Measurements from ENCODE around the gene ZXDC. TPM values are rescaled to one million over a fixed set of nuclear protein-coding genes. Genes with fewer than 3 reads are reported as not detected.

Gene ZXDC
- polyA plus RNA-seq, 1 donor (not counting 4 experiments of a cell fraction or from before 2014, with no cell fraction given) = 10.7 TPM

DNA sequence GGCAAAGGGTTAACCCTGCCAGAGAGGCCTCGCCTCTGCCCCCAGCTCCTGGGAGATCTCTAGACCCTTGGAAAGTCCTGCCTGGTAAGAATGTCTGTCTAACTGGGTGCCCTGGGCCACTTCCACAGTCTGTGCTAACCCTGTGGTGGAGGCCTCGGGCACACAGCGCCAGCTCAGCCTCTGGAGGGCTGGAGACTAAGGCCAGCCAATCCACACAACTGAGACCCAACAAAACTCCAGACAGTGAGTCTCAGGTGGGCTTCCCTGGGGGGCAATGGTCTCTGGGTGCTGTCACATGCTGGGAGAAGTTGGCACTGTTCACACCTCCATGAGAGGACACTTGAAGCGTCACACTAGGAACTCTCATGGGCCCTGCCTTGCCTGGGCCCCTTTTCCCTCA lies 19.5 kb downstream of the ZXDC start:
- Histone ChIP-seq H2AFZ (ENCODE audit: control insufficient read depth, low read length) (no peak overlapping the region), H3K27me3 (ENCODE audit: control insufficient read depth, extremely low read depth, insufficient read depth, low read length) (no peaks in the 10 kb centered on the region), H3K9ac (ENCODE audit: control insufficient read depth, extremely low read depth, insufficient read depth, low read length) (no peak overlapping the region), H3K4me3 (ENCODE audit: control insufficient read depth in 2 of 3, extremely low read depth in 1 of 3, insufficient read depth in 2 of 3, low read depth in 1 of 3, low read length in 3 of 3) (no peak overlapping the region), H3K4me1 (ENCODE audit: control insufficient read depth, extremely low read depth, insufficient read depth, low read length) (no peaks in the 10 kb centered on the region), H3K9me1 (ENCODE audit: control insufficient read depth, extremely low read depth, insufficient read depth, low read length) (no peaks in the 10 kb centered on the region), H4K20me1 (ENCODE audit: control insufficient read depth, extremely low read depth, insufficient read depth, low read length) (peaks cover 9% of the 10 kb centered on the region), H3K36me3 (ENCODE audit: control insufficient read depth in 2 of 2, extremely low read depth in 1 of 2, insufficient read depth in 2 of 2, low read length in 2 of 2) (peaks cover 33 to 37% of the 10 kb centered on the region in 2 experiments), H3K9me3 (ENCODE audit: control insufficient read depth, low read depth, low read length) (no peaks in the 10 kb centered on the region), H3K79me2 (ENCODE audit: control insufficient read depth, insufficient read depth, low read length) (peaks cover 17% of the 10 kb centered on the region), H3K27ac (ENCODE audit: control insufficient read depth, insufficient read depth, low read length) (no peak overlapping the region), H3K4me2 (ENCODE audit: control insufficient read depth, extremely low read depth, insufficient read depth, low read depth, low read length) (no peak overlapping the region)
- DNase-seq (ENCODE audit: low read depth, low spot score) (no peak), FAIRE-seq (no peak)
- TF ChIP-seq, protein P1, sequence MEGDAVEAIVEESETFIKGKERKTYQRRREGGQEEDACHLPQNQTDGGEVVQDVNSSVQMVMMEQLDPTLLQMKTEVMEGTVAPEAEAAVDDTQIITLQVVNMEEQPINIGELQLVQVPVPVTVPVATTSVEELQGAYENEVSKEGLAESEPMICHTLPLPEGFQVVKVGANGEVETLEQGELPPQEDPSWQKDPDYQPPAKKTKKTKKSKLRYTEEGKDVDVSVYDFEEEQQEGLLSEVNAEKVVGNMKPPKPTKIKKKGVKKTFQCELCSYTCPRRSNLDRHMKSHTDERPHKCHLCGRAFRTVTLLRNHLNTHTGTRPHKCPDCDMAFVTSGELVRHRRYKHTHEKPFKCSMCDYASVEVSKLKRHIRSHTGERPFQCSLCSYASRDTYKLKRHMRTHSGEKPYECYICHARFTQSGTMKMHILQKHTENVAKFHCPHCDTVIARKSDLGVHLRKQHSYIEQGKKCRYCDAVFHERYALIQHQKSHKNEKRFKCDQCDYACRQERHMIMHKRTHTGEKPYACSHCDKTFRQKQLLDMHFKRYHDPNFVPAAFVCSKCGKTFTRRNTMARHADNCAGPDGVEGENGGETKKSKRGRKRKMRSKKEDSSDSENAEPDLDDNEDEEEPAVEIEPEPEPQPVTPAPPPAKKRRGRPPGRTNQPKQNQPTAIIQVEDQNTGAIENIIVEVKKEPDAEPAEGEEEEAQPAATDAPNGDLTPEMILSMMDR (optimal IDR thresholded peaks at IDR 0.05 in 1 of 3, IDR thresholded peaks at IDR 0.05 in 1 of 3, conservative IDR thresholded peaks at IDR 0.05 in 1 of 3; ENCODE audit: extremely low read depth in 1 of 3, insufficient read depth in 2 of 3, low read length in 3 of 3) = no peak
- no peak for TF ChIP-seq EZH2 (IDR thresholded peaks at IDR 0.05; ENCODE audit: low read length)
- dilution Hi-C loops (cut with MboI; ENCODE audit: extremely low pct_ligation_motif_present, low sequenced_read_pairs) = no loop called here

DNA sequence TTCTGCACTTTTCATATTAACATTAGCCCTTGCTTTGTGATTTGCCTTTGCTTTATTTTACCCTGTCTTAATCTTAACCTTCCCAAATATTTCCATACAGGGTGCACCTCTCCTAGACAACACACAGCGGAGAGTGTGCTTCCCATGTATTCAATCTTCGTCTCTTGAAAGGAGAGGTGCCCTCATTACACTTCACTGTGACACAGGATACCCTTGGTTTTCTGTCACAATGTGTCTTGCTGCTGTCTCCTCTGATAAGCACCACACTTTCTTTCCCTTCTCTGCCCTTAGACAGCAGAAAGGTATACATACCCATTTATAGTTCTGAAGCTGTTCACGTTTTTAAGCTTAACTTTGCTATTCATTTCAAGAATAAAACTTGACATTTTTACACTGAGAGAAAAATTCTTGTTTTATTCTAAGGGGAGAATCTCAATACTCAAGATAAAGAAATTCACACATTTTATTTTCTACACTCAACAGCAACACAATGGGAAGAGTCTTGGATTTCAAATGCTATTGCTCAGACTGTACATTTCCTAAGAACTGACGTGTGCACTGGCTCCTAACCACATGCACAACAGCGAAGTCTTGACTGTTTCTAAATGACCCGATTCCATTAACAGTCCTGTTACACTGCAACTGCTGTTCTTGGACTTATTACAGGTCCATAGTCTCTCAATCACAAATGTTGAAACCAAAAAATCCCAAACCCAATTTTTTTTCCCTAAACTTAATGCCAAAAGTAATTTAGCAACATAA lies 21.1 kb downstream of the ZXDC start:
- Histone ChIP-seq H3K4me3 (ENCODE audit: control insufficient read depth in 2 of 3, extremely low read depth in 1 of 3, insufficient read depth in 2 of 3, low read depth in 1 of 3, low read length in 3 of 3) (no peak overlapping the region), H4K20me1 (ENCODE audit: control insufficient read depth, extremely low read depth, insufficient read depth, low read length) (peaks cover 9% of the 10 kb centered on the region), H3K27ac (ENCODE audit: control insufficient read depth, insufficient read depth, low read length) (no peak overlapping the region), H3K36me3 (ENCODE audit: control insufficient read depth in 2 of 2, extremely low read depth in 1 of 2, insufficient read depth in 2 of 2, low read length in 2 of 2) (peaks cover 32% of the 10 kb centered on the region in 2 experiments), H2AFZ (ENCODE audit: control insufficient read depth, low read length) (no peak overlapping the region), H3K9me1 (ENCODE audit: control insufficient read depth, extremely low read depth, insufficient read depth, low read length) (no peaks in the 10 kb centered on the region), H3K79me2 (ENCODE audit: control insufficient read depth, insufficient read depth, low read length) (peaks cover 11% of the 10 kb centered on the region), H3K9ac (ENCODE audit: control insufficient read depth, extremely low read depth, insufficient read depth, low read length) (no peak overlapping the region), H3K4me2 (ENCODE audit: control insufficient read depth, extremely low read depth, insufficient read depth, low read depth, low read length) (no peak overlapping the region), H3K4me1 (ENCODE audit: control insufficient read depth, extremely low read depth, insufficient read depth, low read length) (no peaks in the 10 kb centered on the region), H3K27me3 (ENCODE audit: control insufficient read depth, extremely low read depth, insufficient read depth, low read length) (no peaks in the 10 kb centered on the region), H3K9me3 (ENCODE audit: control insufficient read depth, low read depth, low read length) (no peaks in the 10 kb centered on the region)
- dilution Hi-C loops (cut with MboI; ENCODE audit: extremely low pct_ligation_motif_present, low sequenced_read_pairs) = no loop called here
- no peak for DNase-seq (ENCODE audit: low read depth, low spot score)
- FAIRE-seq = no peak
- TF ChIP-seq, protein P1 (optimal IDR thresholded peaks at IDR 0.05 in 1 of 3, IDR thresholded peaks at IDR 0.05 in 1 of 3, conservative IDR thresholded peaks at IDR 0.05 in 1 of 3; ENCODE audit: extremely low read depth in 1 of 3, insufficient read depth in 2 of 3, low read length in 3 of 3) = no peak
- TF ChIP-seq EZH2 (IDR thresholded peaks at IDR 0.05; ENCODE audit: low read length) = no peak

Measured in keratinocyte (primary cell).